SJCRH30 (cell line): ENCODE measurements around the gene KCNMB2. TPM values are rescaled to one million over a fixed set of nuclear protein-coding genes. Genes with fewer than 3 reads are reported as not detected.

Experiments used
- DNase-seq, 2 experiments: peaks; one replicate each; pipeline ENCODE4 v3.0.0-alpha.2; 2015 to 2020
- H3K27ac ChIP-seq: fragments of 250-450 bp; sonication (Bioruptor Pico); 2 replicates; pipeline ENCODE4 v1.5.1; 2020; ENCODE audit warnings: mild to moderate bottlenecking, moderate library complexity
- H3K27me3 ChIP-seq: fragments of 250-450 bp; sonication (Bioruptor Pico); 2 replicates; pipeline ENCODE4 v1.5.1; 2020; ENCODE audit warnings: mild to moderate bottlenecking, moderate library complexity
- H3K36me3 ChIP-seq: fragments of 250-450 bp; sonication (Bioruptor Pico); 2 replicates; pipeline ENCODE4 v1.5.1; 2020; ENCODE audit warnings: mild to moderate bottlenecking, moderate library complexity
- H3K4me1 ChIP-seq: fragments of 250-450 bp; sonication (Bioruptor Pico); 2 replicates; pipeline ENCODE4 v1.5.1; 2020; ENCODE audit warnings: mild to moderate bottlenecking, moderate library complexity
- H3K4me3 ChIP-seq: fragments of 250-450 bp; sonication (Bioruptor Pico); 2 replicates; pipeline ENCODE4 v1.5.1; 2020; ENCODE audit warnings: mild to moderate bottlenecking, moderate library complexity
- H3K9me3 ChIP-seq: fragments of 250-450 bp; sonication (Bioruptor Pico); replicated peaks from 2 replicates; pipeline ENCODE4 v1.5.1; 2020; ENCODE audit warnings: mild to moderate bottlenecking, moderate library complexity
- total RNA-seq: library from RNA; depleted of rRNA; stranded (reverse); fragments of >200 nt; shearing (Covaris generic); gene quantifications from 2 replicates; pipeline ENCODE4 v1.2.3, GENCODE V29; 2014

The KCNMB2 gene
- total RNA-seq, 1 experiment from 2014 or later, result not detected

GRCh38 chr3:178748874-178749273 is 212.6 kb downstream of the KCNMB2 start:
- Histone ChIP-seq H3K36me3 (no peaks in the 10 kb centered on the region), H3K4me1 (no peaks in the 10 kb centered on the region), H3K4me3 (no peak overlapping the region), H3K9me3 (no peaks in the 10 kb centered on the region), H3K27me3 (no peaks in the 10 kb centered on the region), H3K27ac (no peak overlapping the region)
- no peak for DNase-seq

- no peaks in the 10 kb centered on the region for H3K9me3 ChIP-seq
- H3K4me1 ChIP-seq, result no peaks in the 10 kb centered on the region
- H3K27me3 ChIP-seq, result no peaks in the 10 kb centered on the region
- H3K36me3 ChIP-seq, result no peaks in the 10 kb centered on the region
- H3K27ac ChIP-seq, result no peak overlapping the region
- H3K4me3 ChIP-seq, result no peak overlapping the region
- DNase-seq, result no peak
Observed at GRCh38 chr3:178749471-178749870, 213.2 kb downstream of the KCNMB2 start.

GRCh38 chr3:178750639-178751300 is 214.5 kb downstream of the KCNMB2 start:
- no peak for DNase-seq
- Histone ChIP-seq H3K4me1 (no peaks in the 10 kb centered on the region), H3K9me3 (no peaks in the 10 kb centered on the region), H3K27ac (no peak overlapping the region), H3K4me3 (no peak overlapping the region), H3K27me3 (no peaks in the 10 kb centered on the region), H3K36me3 (no peaks in the 10 kb centered on the region)

GRCh38 chr3:178752843-178753242 is 216.6 kb downstream of the KCNMB2 start:
- Histone ChIP-seq H3K4me3 (no peak overlapping the region), H3K27ac (no peak overlapping the region), H3K36me3 (no peaks in the 10 kb centered on the region), H3K4me1 (no peaks in the 10 kb centered on the region), H3K27me3 (no peaks in the 10 kb centered on the region), H3K9me3 (no peaks in the 10 kb centered on the region)
- no peak for DNase-seq

GRCh38 chr3:178754852-178755510 is 218.7 kb downstream of the KCNMB2 start:
- Histone ChIP-seq H3K27ac (no peak overlapping the region), H3K36me3 (no peaks in the 10 kb centered on the region), H3K27me3 (no peaks in the 10 kb centered on the region), H3K9me3 (no peaks in the 10 kb centered on the region), H3K4me3 (no peak overlapping the region), H3K4me1 (no peaks in the 10 kb centered on the region)
- DNase-seq, result no peak

GRCh38 chr3:178761024-178761423 is 224.8 kb downstream of the KCNMB2 start:
- H3K27ac ChIP-seq, result no peak overlapping the region
- no peaks in the 10 kb centered on the region for H3K36me3 ChIP-seq
- DNase-seq, result no peak
- H3K27me3 ChIP-seq, result no peaks in the 10 kb centered on the region
- no peaks in the 10 kb centered on the region for H3K9me3 ChIP-seq
- no peaks in the 10 kb centered on the region for H3K4me1 ChIP-seq
- no peak overlapping the region for H3K4me3 ChIP-seq

GRCh38 chr3:178761461-178761860 is 225.2 kb downstream of the KCNMB2 start:
- DNase-seq, result no peak
- H3K4me3 ChIP-seq, result no peak overlapping the region
- H3K4me1 ChIP-seq, result no peaks in the 10 kb centered on the region
- no peaks in the 10 kb centered on the region for H3K36me3 ChIP-seq
- H3K27ac ChIP-seq, result no peak overlapping the region
- no peaks in the 10 kb centered on the region for H3K27me3 ChIP-seq
- H3K9me3 ChIP-seq, result no peaks in the 10 kb centered on the region

- no peaks in the 10 kb centered on the region for H3K4me1 ChIP-seq
- no peak for DNase-seq
- H3K4me3 ChIP-seq, result no peak overlapping the region
- H3K27me3 ChIP-seq, result no peaks in the 10 kb centered on the region
- no peaks in the 10 kb centered on the region for H3K9me3 ChIP-seq
- no peaks in the 10 kb centered on the region for H3K36me3 ChIP-seq
- no peak overlapping the region for H3K27ac ChIP-seq
Observed at GRCh38 chr3:178762385-178762784, 226.1 kb downstream of the KCNMB2 start.

- Histone ChIP-seq H3K4me3 (no peak overlapping the region), H3K36me3 (no peaks in the 10 kb centered on the region), H3K9me3 (no peaks in the 10 kb centered on the region), H3K27ac (no peak overlapping the region), H3K4me1 (no peaks in the 10 kb centered on the region), H3K27me3 (no peaks in the 10 kb centered on the region)
- DNase-seq, result no peak
Observed at GRCh38 chr3:178765472-178765871, 229.2 kb downstream of the KCNMB2 start.

GRCh38 chr3:178767581-178767980 is 231.3 kb downstream of the KCNMB2 start:
- Histone ChIP-seq H3K9me3 (no peaks in the 10 kb centered on the region), H3K4me3 (no peak overlapping the region), H3K4me1 (no peaks in the 10 kb centered on the region), H3K27me3 (no peaks in the 10 kb centered on the region), H3K36me3 (no peaks in the 10 kb centered on the region), H3K27ac (no peak overlapping the region)
- DNase-seq, result no peak

- H3K27me3 ChIP-seq, result no peaks in the 10 kb centered on the region
Observed at GRCh38 chr3:178768072-178768864, 232.0 kb downstream of the KCNMB2 start.

GRCh38 chr3:178771511-178771910 is 235.3 kb downstream of the KCNMB2 start:
- Histone ChIP-seq H3K27ac (no peak overlapping the region), H3K4me1 (no peaks in the 10 kb centered on the region), H3K9me3 (no peaks in the 10 kb centered on the region), H3K36me3 (no peaks in the 10 kb centered on the region), H3K4me3 (no peak overlapping the region), H3K27me3 (no peaks in the 10 kb centered on the region)
- DNase-seq, result no peak

More at GRCh38 chr3:178768072-178768864, 232.0 kb downstream of the KCNMB2 start:
- H3K27ac ChIP-seq, result no peak overlapping the region
- H3K9me3 ChIP-seq, result no peaks in the 10 kb centered on the region
- no peak for DNase-seq
- H3K4me3 ChIP-seq, result no peak overlapping the region
- H3K36me3 ChIP-seq, result no peaks in the 10 kb centered on the region
- no peaks in the 10 kb centered on the region for H3K4me1 ChIP-seq

GRCh38 chr3:178772746-178773145 is 236.5 kb downstream of the KCNMB2 start:
- H3K4me3 ChIP-seq, result no peak overlapping the region
- H3K27ac ChIP-seq, result no peak overlapping the region
- no peaks in the 10 kb centered on the region for H3K27me3 ChIP-seq
- no peak for DNase-seq
- no peaks in the 10 kb centered on the region for H3K9me3 ChIP-seq
- no peaks in the 10 kb centered on the region for H3K36me3 ChIP-seq
- H3K4me1 ChIP-seq, result no peaks in the 10 kb centered on the region

- H3K27me3 ChIP-seq, result no peaks in the 10 kb centered on the region
- H3K4me3 ChIP-seq, result no peak overlapping the region
- H3K27ac ChIP-seq, result no peak overlapping the region
- H3K36me3 ChIP-seq, result no peaks in the 10 kb centered on the region
- DNase-seq, result no peak
- H3K4me1 ChIP-seq, result no peaks in the 10 kb centered on the region
- no peaks in the 10 kb centered on the region for H3K9me3 ChIP-seq
Observed at GRCh38 chr3:178773358-178773757, 237.1 kb downstream of the KCNMB2 start.

- H3K9me3 ChIP-seq, result no peaks in the 10 kb centered on the region
- no peaks in the 10 kb centered on the region for H3K27me3 ChIP-seq
- H3K27ac ChIP-seq, result no peak overlapping the region
- H3K36me3 ChIP-seq, result no peaks in the 10 kb centered on the region
- H3K4me3 ChIP-seq, result no peak overlapping the region
- no peak for DNase-seq
- no peaks in the 10 kb centered on the region for H3K4me1 ChIP-seq
Observed at GRCh38 chr3:178777718-178778411, 241.6 kb downstream of the KCNMB2 start.
